Neuron (in vitro differentiated cells): Measurements from ENCODE around the gene POC5.

Experiments used
- H2AFZ ChIP-seq: one replicate; pipeline ENCODE4 v1.6.1; 2013; ENCODE audit warnings: low read depth, mild to moderate bottlenecking, inconsistent platforms, low read length, moderate library complexity
- H3K27me3 ChIP-seq: one replicate; pipeline ENCODE4 v1.6.1; 2013; ENCODE audit warnings: low read length; ENCODE audit not compliant: insufficient read depth
- H3K36me3 ChIP-seq: one replicate; pipeline ENCODE4 v1.6.1; 2013; ENCODE audit warnings: low read length; ENCODE audit not compliant: insufficient read depth
- H3K4me1 ChIP-seq: one replicate; pipeline ENCODE4 v1.6.1; 2013; ENCODE audit warnings: low read length; ENCODE audit not compliant: insufficient read depth
- H3K4me3 ChIP-seq: 2 replicates; pipeline ENCODE4 v1.5.1; 2013; ENCODE audit warnings: mild to moderate bottlenecking, low read length, moderate library complexity
- H3K9me3 ChIP-seq: one replicate; pipeline ENCODE4 v1.6.1; 2013; ENCODE audit warnings: low read length

Gene POC5

GRCh38 chr5:75666801-75667200 is 50.4 kb downstream of the POC5 start:
- Histone ChIP-seq H3K27me3 (no peaks in the 10 kb centered on the region), H2AFZ (no peak overlapping the region), H3K9me3 (no peaks in the 10 kb centered on the region), H3K4me1 (peaks cover 12% of the 10 kb centered on the region), H3K4me3 (no peak overlapping the region), H3K36me3 (no peaks in the 10 kb centered on the region)

GRCh38 chr5:75664979-75665378 is 52.3 kb downstream of the POC5 start:
- H3K4me3 ChIP-seq, result no peak overlapping the region

GRCh38 chr5:75663579-75664284 is 53.5 kb downstream of the POC5 start:
- Histone ChIP-seq H2AFZ (peak overlapping the region; percentile 44), H3K27me3 (no peaks in the 10 kb centered on the region), H3K36me3 (no peaks in the 10 kb centered on the region), H3K4me3 (peak overlapping the region; percentile 13), H3K9me3 (no peaks in the 10 kb centered on the region), H3K4me1 (peaks cover 12% of the 10 kb centered on the region)

More at GRCh38 chr5:75664979-75665378, 52.3 kb downstream of the POC5 start:
- Histone ChIP-seq H3K27me3 (no peaks in the 10 kb centered on the region), H3K4me1 (peaks cover 12% of the 10 kb centered on the region), H3K36me3 (no peaks in the 10 kb centered on the region), H2AFZ (no peak overlapping the region), H3K9me3 (no peaks in the 10 kb centered on the region)

GRCh38 chr5:75662061-75662460 is 55.2 kb downstream of the POC5 start:
- H3K4me3 ChIP-seq, result no peak overlapping the region
- H3K4me1 ChIP-seq, result peaks cover 12% of the 10 kb centered on the region
- no peaks in the 10 kb centered on the region for H3K36me3 ChIP-seq
- no peaks in the 10 kb centered on the region for H3K27me3 ChIP-seq
- H2AFZ ChIP-seq, result no peak overlapping the region
- no peaks in the 10 kb centered on the region for H3K9me3 ChIP-seq

GRCh38 chr5:75660678-75661465 is 56.4 kb downstream of the POC5 start:
- peaks cover 12% of the 10 kb centered on the region for H3K4me1 ChIP-seq
- H3K36me3 ChIP-seq, result no peaks in the 10 kb centered on the region
- H3K4me3 ChIP-seq, result no peak overlapping the region
- no peak overlapping the region for H2AFZ ChIP-seq
- H3K9me3 ChIP-seq, result no peaks in the 10 kb centered on the region
- H3K27me3 ChIP-seq, result no peaks in the 10 kb centered on the region

GRCh38 chr5:75659791-75660450 is 57.3 kb downstream of the POC5 start:
- Histone ChIP-seq H2AFZ (no peak overlapping the region), H3K9me3 (no peaks in the 10 kb centered on the region), H3K4me1 (peaks cover 10% of the 10 kb centered on the region), H3K36me3 (no peaks in the 10 kb centered on the region), H3K27me3 (no peaks in the 10 kb centered on the region), H3K4me3 (no peak overlapping the region)

GRCh38 chr5:75656311-75657003 is 60.8 kb downstream of the POC5 start:
- Histone ChIP-seq H3K27me3 (no peaks in the 10 kb centered on the region), H2AFZ (peak overlapping the region; percentile 10), H3K4me1 (peaks cover 3% of the 10 kb centered on the region), H3K36me3 (no peaks in the 10 kb centered on the region), H3K9me3 (no peaks in the 10 kb centered on the region), H3K4me3 (no peak overlapping the region)

GRCh38 chr5:75654693-75655295 is 62.4 kb downstream of the POC5 start:
- H3K36me3 ChIP-seq, result no peaks in the 10 kb centered on the region
- no peaks in the 10 kb centered on the region for H3K27me3 ChIP-seq
- peaks cover 3% of the 10 kb centered on the region for H3K4me1 ChIP-seq
- H3K4me3 ChIP-seq, result no peak overlapping the region
- H2AFZ ChIP-seq, result no peak overlapping the region
- no peaks in the 10 kb centered on the region for H3K9me3 ChIP-seq

- Histone ChIP-seq H3K4me1 (peaks cover 3% of the 10 kb centered on the region), H2AFZ (no peak overlapping the region), H3K36me3 (no peaks in the 10 kb centered on the region), H3K27me3 (no peaks in the 10 kb centered on the region), H3K9me3 (no peaks in the 10 kb centered on the region), H3K4me3 (no peak overlapping the region)
Measured at GRCh38 chr5:75653521-75653920, 63.7 kb downstream of the POC5 start.

GRCh38 chr5:75651575-75652238 is 65.5 kb downstream of the POC5 start:
- no peaks in the 10 kb centered on the region for H3K27me3 ChIP-seq

GRCh38 chr5:75648712-75649111 is 68.5 kb downstream of the POC5 start:
- Histone ChIP-seq H3K4me3 (no peak overlapping the region), H3K9me3 (no peaks in the 10 kb centered on the region), H3K27me3 (no peaks in the 10 kb centered on the region), H3K4me1 (peaks cover 3% of the 10 kb centered on the region), H2AFZ (no peak overlapping the region), H3K36me3 (no peaks in the 10 kb centered on the region)

More at GRCh38 chr5:75651575-75652238, 65.5 kb downstream of the POC5 start:
- H2AFZ ChIP-seq, result no peak overlapping the region
- H3K4me1 ChIP-seq, result peaks cover 3% of the 10 kb centered on the region
- H3K4me3 ChIP-seq, result no peak overlapping the region
- H3K9me3 ChIP-seq, result no peaks in the 10 kb centered on the region
- no peaks in the 10 kb centered on the region for H3K36me3 ChIP-seq

GRCh38 chr5:75640826-75641225 is 76.4 kb downstream of the POC5 start:
- Histone ChIP-seq H2AFZ (no peak overlapping the region), H3K9me3 (no peaks in the 10 kb centered on the region), H3K4me1 (no peaks in the 10 kb centered on the region), H3K4me3 (no peak overlapping the region), H3K36me3 (no peaks in the 10 kb centered on the region), H3K27me3 (no peaks in the 10 kb centered on the region)
